ENCODE results near the gene BRAP. TPM values are rescaled to one million over a fixed set of nuclear protein-coding genes. Genes with fewer than 3 reads are reported as not detected.

Gene BRAP
- total and polyA plus RNA-seq, 2 donors (not counting 1 experiment from before 2014, with no cell fraction given) = 19.0 to 21.4 TPM

DNA sequence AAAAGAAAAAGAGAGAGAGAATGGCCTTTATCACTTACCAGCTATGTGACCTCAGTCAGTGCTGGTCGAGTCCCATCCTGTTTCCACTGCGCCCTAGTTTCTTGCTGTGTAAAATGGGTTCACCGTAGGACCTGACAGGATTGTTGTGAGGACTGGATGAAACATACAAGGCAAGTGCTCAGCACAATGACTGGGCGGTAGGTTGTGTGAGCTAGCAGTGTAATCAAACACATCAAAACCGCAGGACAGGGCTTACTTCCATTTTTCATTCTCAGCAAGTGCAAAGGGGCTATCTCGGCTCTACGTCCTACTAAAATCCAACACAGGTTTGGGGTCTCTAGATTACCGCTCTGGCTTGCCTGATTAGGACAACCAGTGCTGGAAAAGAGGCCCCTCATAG, 50.2 kb downstream of the BRAP start:
- Histone ChIP-seq H4K20me1 (ENCODE audit: control insufficient read depth, extremely low read depth, insufficient read depth, low read length) (no peaks in the 10 kb centered on the region), H3K4me1 (ENCODE audit: control insufficient read depth, extremely low read depth, insufficient read depth, low read length) (peaks cover 8% of the 10 kb centered on the region), H3K27me3 (ENCODE audit: control insufficient read depth, insufficient read depth, low read length) (no peaks in the 10 kb centered on the region), H3K9ac (ENCODE audit: insufficient read depth, low read length) (no peak overlapping the region), H3K9me3 (ENCODE audit: control insufficient read depth, insufficient read depth, low read depth, low read length) (no peaks in the 10 kb centered on the region), H3K79me2 (ENCODE audit: control insufficient read depth, insufficient read depth, low read length) (no peaks in the 10 kb centered on the region), H3K4me3 (replicated peaks in 1 of 4; ENCODE audit: control extremely low read depth in 1 of 4, insufficient read depth in 1 of 4, low read depth in 3 of 4, low read length in 4 of 4) (no peak overlapping the region), H3K36me3 (ENCODE audit: control insufficient read depth, insufficient read depth, low read length) (no peaks in the 10 kb centered on the region), H3K4me2 (ENCODE audit: extremely low read depth, insufficient read depth, low read length) (no peak overlapping the region), H3K27ac (ENCODE audit: insufficient read depth, low read length) (no peak overlapping the region), H2AFZ (ENCODE audit: low read length) (no peak overlapping the region)
- peak; percentile 23 to 63 for DNase-seq (ENCODE audit: low read depth in 2 of 2)
- TF ChIP-seq EZH2 (IDR thresholded peaks at IDR 0.05; ENCODE audit: low read length, missing control alignments) = no peak
- TF ChIP-seq, protein P1, sequence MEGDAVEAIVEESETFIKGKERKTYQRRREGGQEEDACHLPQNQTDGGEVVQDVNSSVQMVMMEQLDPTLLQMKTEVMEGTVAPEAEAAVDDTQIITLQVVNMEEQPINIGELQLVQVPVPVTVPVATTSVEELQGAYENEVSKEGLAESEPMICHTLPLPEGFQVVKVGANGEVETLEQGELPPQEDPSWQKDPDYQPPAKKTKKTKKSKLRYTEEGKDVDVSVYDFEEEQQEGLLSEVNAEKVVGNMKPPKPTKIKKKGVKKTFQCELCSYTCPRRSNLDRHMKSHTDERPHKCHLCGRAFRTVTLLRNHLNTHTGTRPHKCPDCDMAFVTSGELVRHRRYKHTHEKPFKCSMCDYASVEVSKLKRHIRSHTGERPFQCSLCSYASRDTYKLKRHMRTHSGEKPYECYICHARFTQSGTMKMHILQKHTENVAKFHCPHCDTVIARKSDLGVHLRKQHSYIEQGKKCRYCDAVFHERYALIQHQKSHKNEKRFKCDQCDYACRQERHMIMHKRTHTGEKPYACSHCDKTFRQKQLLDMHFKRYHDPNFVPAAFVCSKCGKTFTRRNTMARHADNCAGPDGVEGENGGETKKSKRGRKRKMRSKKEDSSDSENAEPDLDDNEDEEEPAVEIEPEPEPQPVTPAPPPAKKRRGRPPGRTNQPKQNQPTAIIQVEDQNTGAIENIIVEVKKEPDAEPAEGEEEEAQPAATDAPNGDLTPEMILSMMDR (conservative IDR thresholded peaks at IDR 0.05 in 1 of 2, IDR thresholded peaks at IDR 0.05 in 1 of 2; ENCODE audit: low read depth in 1 of 2, low read length in 2 of 2) = no peak

DNA sequence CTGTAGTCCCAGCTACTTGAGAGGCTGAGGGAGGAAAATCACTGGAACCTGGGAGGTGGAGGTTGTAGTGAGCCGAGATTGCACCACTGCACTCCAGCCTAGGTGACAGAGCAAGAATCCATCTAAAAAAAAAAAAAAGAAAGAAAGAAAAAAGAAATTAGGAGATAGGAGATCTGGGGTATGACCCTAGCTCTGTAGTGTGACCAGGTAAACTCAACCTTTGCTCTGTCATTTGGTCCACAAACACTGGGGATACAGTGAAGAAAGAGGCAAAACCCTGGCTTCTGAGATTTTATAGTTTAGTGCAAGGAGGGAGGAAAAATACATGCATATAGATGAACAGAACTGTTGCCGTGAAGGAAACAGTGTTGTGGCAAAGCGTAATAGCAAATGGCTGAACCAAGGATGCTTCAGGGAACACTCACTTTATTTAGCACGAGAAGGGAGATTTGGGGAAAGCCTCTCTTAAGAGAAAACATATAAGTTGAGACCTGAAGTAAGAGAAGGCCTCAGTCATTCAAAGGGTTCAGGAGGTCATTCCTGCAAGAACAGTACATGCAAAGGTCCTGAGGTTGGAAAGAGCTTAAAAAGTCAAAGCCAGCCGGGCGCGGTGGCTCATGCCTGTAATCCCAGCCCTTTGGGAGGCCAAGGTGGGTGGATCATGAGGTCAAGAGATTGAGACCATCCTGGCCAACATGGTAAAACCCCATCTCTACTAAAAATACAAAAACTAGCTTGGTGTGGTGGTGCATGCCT, 57.1 kb downstream of the BRAP start:
- Histone ChIP-seq H3K27ac (ENCODE audit: insufficient read depth, low read length) (no peak overlapping the region), H3K9me3 (ENCODE audit: control insufficient read depth, insufficient read depth, low read depth, low read length) (no peaks in the 10 kb centered on the region), H4K20me1 (ENCODE audit: control insufficient read depth, extremely low read depth, insufficient read depth, low read length) (no peaks in the 10 kb centered on the region), H3K4me3 (replicated peaks in 1 of 4; ENCODE audit: control extremely low read depth in 1 of 4, insufficient read depth in 1 of 4, low read depth in 3 of 4, low read length in 4 of 4) (no peak overlapping the region), H2AFZ (ENCODE audit: low read length) (no peak overlapping the region), H3K4me2 (ENCODE audit: extremely low read depth, insufficient read depth, low read length) (no peak overlapping the region), H3K27me3 (ENCODE audit: control insufficient read depth, insufficient read depth, low read length) (no peaks in the 10 kb centered on the region), H3K79me2 (ENCODE audit: control insufficient read depth, insufficient read depth, low read length) (no peaks in the 10 kb centered on the region), H3K4me1 (ENCODE audit: control insufficient read depth, extremely low read depth, insufficient read depth, low read length) (no peaks in the 10 kb centered on the region), H3K9ac (ENCODE audit: insufficient read depth, low read length) (no peak overlapping the region), H3K36me3 (ENCODE audit: control insufficient read depth, insufficient read depth, low read length) (no peaks in the 10 kb centered on the region)
- TF ChIP-seq EZH2 (IDR thresholded peaks at IDR 0.05; ENCODE audit: low read length, missing control alignments) = no peak
- TF ChIP-seq, protein P1 (conservative IDR thresholded peaks at IDR 0.05 in 1 of 2, IDR thresholded peaks at IDR 0.05 in 1 of 2; ENCODE audit: low read depth in 1 of 2, low read length in 2 of 2) = no peak
- no peak for DNase-seq (ENCODE audit: low read depth in 2 of 2)

DNA sequence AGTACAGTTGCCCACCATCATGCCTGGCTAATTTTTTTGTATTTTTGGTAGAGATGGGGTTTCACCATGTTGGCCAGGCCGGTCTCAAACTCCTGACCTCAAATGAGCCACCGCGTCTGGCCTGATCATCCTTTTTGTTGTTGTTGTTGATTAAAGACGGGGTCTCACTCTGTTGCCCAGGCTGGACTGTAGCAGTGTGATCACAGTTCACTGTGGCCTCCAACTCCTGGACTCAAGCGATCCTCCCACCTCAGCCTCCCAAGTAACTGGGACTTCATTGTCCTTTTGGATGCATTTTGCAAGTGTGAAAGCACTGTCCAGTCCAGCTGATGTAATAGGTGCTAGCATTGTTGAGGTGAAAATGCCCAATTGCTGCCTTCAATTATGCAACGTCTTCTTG, 59.5 kb downstream of the BRAP start:
- Histone ChIP-seq H3K9ac (ENCODE audit: insufficient read depth, low read length) (no peak overlapping the region), H3K27me3 (ENCODE audit: control insufficient read depth, insufficient read depth, low read length) (no peaks in the 10 kb centered on the region), H3K79me2 (ENCODE audit: control insufficient read depth, insufficient read depth, low read length) (no peaks in the 10 kb centered on the region), H3K9me3 (ENCODE audit: control insufficient read depth, insufficient read depth, low read depth, low read length) (no peaks in the 10 kb centered on the region), H4K20me1 (ENCODE audit: control insufficient read depth, extremely low read depth, insufficient read depth, low read length) (no peaks in the 10 kb centered on the region), H2AFZ (ENCODE audit: low read length) (no peak overlapping the region), H3K4me3 (replicated peaks in 1 of 4; ENCODE audit: control extremely low read depth in 1 of 4, insufficient read depth in 1 of 4, low read depth in 3 of 4, low read length in 4 of 4) (no peak overlapping the region), H3K27ac (ENCODE audit: insufficient read depth, low read length) (no peak overlapping the region), H3K36me3 (ENCODE audit: control insufficient read depth, insufficient read depth, low read length) (no peaks in the 10 kb centered on the region), H3K4me1 (ENCODE audit: control insufficient read depth, extremely low read depth, insufficient read depth, low read length) (no peaks in the 10 kb centered on the region), H3K4me2 (ENCODE audit: extremely low read depth, insufficient read depth, low read length) (no peak overlapping the region)
- no peak for DNase-seq (ENCODE audit: low read depth in 2 of 2)
- TF ChIP-seq EZH2 (IDR thresholded peaks at IDR 0.05; ENCODE audit: low read length, missing control alignments) = no peak
- TF ChIP-seq, protein P1 (conservative IDR thresholded peaks at IDR 0.05 in 1 of 2, IDR thresholded peaks at IDR 0.05 in 1 of 2; ENCODE audit: low read depth in 1 of 2, low read length in 2 of 2) = no peak

Data from fibroblast of lung (primary cell).